Neural progenitor cell (in vitro differentiated cells): ENCODE measurements around the gene TMPRSS4. TPM values are rescaled to one million over a fixed set of nuclear protein-coding genes. Genes with fewer than 3 reads are reported as not detected.
A peak's percentile ranks its signal among the peaks of the same experiment; 100 is the strongest.

ENCODE experiments used
- DNase-seq: peaks from one replicate; pipeline ENCODE4 v3.0.0-alpha.2; 2016; ENCODE audit warnings: low spot score
- H2AFZ ChIP-seq: fragments of 200-600 bp; sonication (generic); replicated peaks from 2 replicates; pipeline ENCODE4 v1.6.1; 2016; ENCODE audit warnings: antibody characterized with exemption
- H3F3A ChIP-seq: fragments of 200-600 bp; sonication (generic); 2 replicates; pipeline ENCODE4 v1.6.1; 2016; ENCODE audit warnings: antibody characterized with exemption, low read depth
- H3K27ac ChIP-seq: fragments of 200-600 bp; sonication (generic); 2 replicates; pipeline ENCODE4 v1.5.1; 2016; ENCODE audit warnings: mild to moderate bottlenecking
- H3K27me3 ChIP-seq: fragments of 200-600 bp; sonication (generic); 2 replicates; pipeline ENCODE4 v1.6.1; 2016; ENCODE audit warnings: mild to moderate bottlenecking, moderate library complexity
- H3K36me3 ChIP-seq: fragments of 200-600 bp; sonication (generic); 2 replicates; pipeline ENCODE4 v1.5.1; 2016
- H3K4me1 ChIP-seq: fragments of 200-600 bp; sonication (generic); 2 replicates; pipeline ENCODE4 v1.6.1; 2016; ENCODE audit warnings: mixed run types
- H3K4me2 ChIP-seq: fragments of 200-600 bp; sonication (generic); 2 replicates; pipeline ENCODE4 v1.6.1; 2016
- H3K4me3 ChIP-seq: fragments of 200-600 bp; sonication (generic); 2 replicates; pipeline ENCODE4 v1.5.1; 2016
- H3K79me2 ChIP-seq: fragments of 200-600 bp; sonication (generic); 2 replicates; pipeline ENCODE4 v1.6.1; 2016; ENCODE audit warnings: low read depth
- H3K9ac ChIP-seq: fragments of 200-600 bp; sonication (generic); 2 replicates; pipeline ENCODE4 v1.6.1; 2016
- H3K9me3 ChIP-seq: fragments of 200-600 bp; sonication (generic); 2 replicates; pipeline ENCODE4 v1.5.1; 2016; ENCODE audit warnings: low read depth
- H4K20me1 ChIP-seq: fragments of 200-600 bp; sonication (generic); 2 replicates; pipeline ENCODE4 v1.6.1; 2016; ENCODE audit warnings: low read depth
- H3K27ac Mint-ChIP-seq: 3 replicates; pipeline ENCODE4 v1.8.0; 2021; ENCODE audit warnings: mixed read lengths
- H3K27me3 Mint-ChIP-seq: 2 replicates; pipeline ENCODE4 v1.8.0; 2022; ENCODE audit warnings: low read depth, mild to moderate bottlenecking, inconsistent platforms, moderate library complexity, mixed read lengths; ENCODE audit not compliant: insufficient read depth
- H3K36me3 Mint-ChIP-seq: 3 replicates; pipeline ENCODE4 v1.8.0; 2021; ENCODE audit warnings: mixed read lengths
- H3K4me1 Mint-ChIP-seq: 3 replicates; pipeline ENCODE4 v1.8.0; 2021; ENCODE audit warnings: mixed read lengths
- H3K4me3 Mint-ChIP-seq: 3 replicates; pipeline ENCODE4 v1.8.0; 2021; ENCODE audit warnings: mild to moderate bottlenecking, moderate library complexity, mixed read lengths
- H3K9me3 Mint-ChIP-seq: 3 replicates; pipeline ENCODE4 v1.8.0; 2020; ENCODE audit warnings: mixed read lengths
- EZH2 ChIP-seq: fragments of 200-600 bp; sonication (generic); IDR thresholded peaks from 2 replicates; pipeline ENCODE4 v1.6.1; 2017; ENCODE audit warnings: antibody characterized with exemption, mild to moderate bottlenecking, moderate library complexity
- EZH2phosphoT487 ChIP-seq: fragments of 200-600 bp; sonication (generic); IDR thresholded peaks from 2 replicates; pipeline ENCODE4 v1.6.1; 2017; ENCODE audit warnings: antibody characterized with exemption
- total RNA-seq: library from RNA; depleted of rRNA; stranded (reverse); fragments of >200 nt; gene quantifications from 2 replicates; pipeline ENCODE4 v1.2.3, GENCODE V29; 2015; ENCODE audit warnings: low replicate concordance
- TF ChIP-seq, protein P1 (sequence below): fragments of 200-600 bp; sonication (generic); IDR thresholded peaks from 2 replicates; pipeline ENCODE4 v1.5.1; 2017; ENCODE audit warnings: antibody characterized with exemption, mild to moderate bottlenecking

The TMPRSS4 gene
- total RNA-seq, 1 donor from 2014 or later: not detected

DNA sequence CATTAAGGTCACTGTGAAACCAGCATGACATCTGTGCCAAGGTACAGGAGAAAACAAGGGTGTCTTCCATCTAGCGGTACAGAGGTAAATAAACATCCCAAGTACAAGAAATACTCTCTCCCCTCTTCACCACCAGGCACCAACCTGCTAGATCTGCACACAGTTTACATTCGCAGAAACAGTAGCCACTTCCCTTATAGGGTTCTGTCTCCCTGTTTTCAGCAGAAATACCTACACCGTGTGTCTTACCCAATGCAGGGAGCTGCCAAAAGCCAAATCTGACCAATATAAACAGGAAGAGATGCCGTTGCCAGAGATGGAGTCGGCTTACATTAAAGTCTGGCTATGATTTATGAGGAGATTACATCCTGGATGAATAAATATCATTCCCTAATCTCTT, 74.6 kb downstream of the TMPRSS4 start:
- Histone ChIP-seq H3K4me2 (peak overlapping the region; percentile 99), H3K9me3 (no peaks in the 10 kb centered on the region), H3K79me2 (no peaks in the 10 kb centered on the region), H3K4me1 (peaks cover 31% of the 10 kb centered on the region), H3K4me3 (no peak overlapping the region), H4K20me1 (no peaks in the 10 kb centered on the region), H2AFZ (no peak overlapping the region), H3K36me3 (no peaks in the 10 kb centered on the region), H3F3A (peaks cover 27% of the 10 kb centered on the region), H3K9ac (no peak overlapping the region), H3K27ac (no peak overlapping the region), H3K27me3 (peaks cover 100% of the 10 kb centered on the region)
- peak overlapping the region; percentile 36 for H3K4me3 Mint-ChIP-seq
- TF ChIP-seq EZH2phosphoT487 (no peak), EZH2 (no peak)
- TF ChIP-seq, protein P1, sequence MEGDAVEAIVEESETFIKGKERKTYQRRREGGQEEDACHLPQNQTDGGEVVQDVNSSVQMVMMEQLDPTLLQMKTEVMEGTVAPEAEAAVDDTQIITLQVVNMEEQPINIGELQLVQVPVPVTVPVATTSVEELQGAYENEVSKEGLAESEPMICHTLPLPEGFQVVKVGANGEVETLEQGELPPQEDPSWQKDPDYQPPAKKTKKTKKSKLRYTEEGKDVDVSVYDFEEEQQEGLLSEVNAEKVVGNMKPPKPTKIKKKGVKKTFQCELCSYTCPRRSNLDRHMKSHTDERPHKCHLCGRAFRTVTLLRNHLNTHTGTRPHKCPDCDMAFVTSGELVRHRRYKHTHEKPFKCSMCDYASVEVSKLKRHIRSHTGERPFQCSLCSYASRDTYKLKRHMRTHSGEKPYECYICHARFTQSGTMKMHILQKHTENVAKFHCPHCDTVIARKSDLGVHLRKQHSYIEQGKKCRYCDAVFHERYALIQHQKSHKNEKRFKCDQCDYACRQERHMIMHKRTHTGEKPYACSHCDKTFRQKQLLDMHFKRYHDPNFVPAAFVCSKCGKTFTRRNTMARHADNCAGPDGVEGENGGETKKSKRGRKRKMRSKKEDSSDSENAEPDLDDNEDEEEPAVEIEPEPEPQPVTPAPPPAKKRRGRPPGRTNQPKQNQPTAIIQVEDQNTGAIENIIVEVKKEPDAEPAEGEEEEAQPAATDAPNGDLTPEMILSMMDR: no peak
- DNase-seq: no peak
- H3K27ac Mint-ChIP-seq: no peak overlapping the region
- H3K36me3 Mint-ChIP-seq: no peaks in the 10 kb centered on the region
- peaks cover 2% of the 10 kb centered on the region for H3K9me3 Mint-ChIP-seq
- peaks cover 21% of the 10 kb centered on the region for H3K4me1 Mint-ChIP-seq
- H3K27me3 Mint-ChIP-seq: peaks cover 83% of the 10 kb centered on the region

DNA sequence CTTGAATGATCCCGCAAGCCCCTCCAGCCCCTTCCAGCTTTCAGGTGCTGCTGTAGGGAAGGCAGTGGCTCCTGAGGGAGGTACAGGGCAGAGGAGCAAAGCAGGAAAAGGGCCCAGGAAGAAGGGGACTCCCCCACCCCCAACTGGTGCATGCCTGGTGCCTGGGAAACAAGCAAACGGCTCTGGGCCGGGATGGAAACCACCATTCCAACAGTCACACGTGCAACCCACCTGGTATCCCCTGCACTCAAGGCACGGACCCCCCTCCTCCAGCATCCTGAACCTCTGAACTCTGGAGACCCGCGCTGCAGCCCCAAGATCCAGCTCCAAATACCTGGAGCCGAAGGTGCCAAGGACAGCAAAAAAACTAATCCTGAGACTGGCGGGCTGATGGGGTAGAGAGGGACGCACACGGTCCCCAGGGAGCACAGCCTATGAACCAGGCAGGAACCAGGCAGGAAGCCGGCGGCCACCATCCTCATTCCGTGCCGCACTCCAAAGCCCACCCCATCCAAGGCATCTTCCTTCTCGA, 75.2 kb downstream of the TMPRSS4 start:
- H3K4me3 Mint-ChIP-seq: peak overlapping the region; percentile 82
- Histone ChIP-seq H3K79me2 (no peaks in the 10 kb centered on the region), H3F3A (peaks cover 27% of the 10 kb centered on the region), H3K4me1 (peaks cover 37% of the 10 kb centered on the region), H4K20me1 (no peaks in the 10 kb centered on the region), H3K4me3 (peak overlapping the region; percentile 83), H3K9ac (no peak overlapping the region), H3K9me3 (no peaks in the 10 kb centered on the region), H3K27ac (no peak overlapping the region), H3K36me3 (no peaks in the 10 kb centered on the region), H2AFZ (peak overlapping the region; percentile 98), H3K27me3 (peaks cover 100% of the 10 kb centered on the region), H3K4me2 (peak overlapping the region; percentile 99)
- H3K9me3 Mint-ChIP-seq: peaks cover 2% of the 10 kb centered on the region
- peaks cover 84% of the 10 kb centered on the region for H3K27me3 Mint-ChIP-seq
- TF ChIP-seq EZH2phosphoT487: no peak
- no peak for TF ChIP-seq EZH2
- TF ChIP-seq, protein P1: no peak
- DNase-seq: no peak
- H3K27ac Mint-ChIP-seq: no peak overlapping the region
- peaks cover 26% of the 10 kb centered on the region for H3K4me1 Mint-ChIP-seq
- H3K36me3 Mint-ChIP-seq: no peaks in the 10 kb centered on the region

DNA sequence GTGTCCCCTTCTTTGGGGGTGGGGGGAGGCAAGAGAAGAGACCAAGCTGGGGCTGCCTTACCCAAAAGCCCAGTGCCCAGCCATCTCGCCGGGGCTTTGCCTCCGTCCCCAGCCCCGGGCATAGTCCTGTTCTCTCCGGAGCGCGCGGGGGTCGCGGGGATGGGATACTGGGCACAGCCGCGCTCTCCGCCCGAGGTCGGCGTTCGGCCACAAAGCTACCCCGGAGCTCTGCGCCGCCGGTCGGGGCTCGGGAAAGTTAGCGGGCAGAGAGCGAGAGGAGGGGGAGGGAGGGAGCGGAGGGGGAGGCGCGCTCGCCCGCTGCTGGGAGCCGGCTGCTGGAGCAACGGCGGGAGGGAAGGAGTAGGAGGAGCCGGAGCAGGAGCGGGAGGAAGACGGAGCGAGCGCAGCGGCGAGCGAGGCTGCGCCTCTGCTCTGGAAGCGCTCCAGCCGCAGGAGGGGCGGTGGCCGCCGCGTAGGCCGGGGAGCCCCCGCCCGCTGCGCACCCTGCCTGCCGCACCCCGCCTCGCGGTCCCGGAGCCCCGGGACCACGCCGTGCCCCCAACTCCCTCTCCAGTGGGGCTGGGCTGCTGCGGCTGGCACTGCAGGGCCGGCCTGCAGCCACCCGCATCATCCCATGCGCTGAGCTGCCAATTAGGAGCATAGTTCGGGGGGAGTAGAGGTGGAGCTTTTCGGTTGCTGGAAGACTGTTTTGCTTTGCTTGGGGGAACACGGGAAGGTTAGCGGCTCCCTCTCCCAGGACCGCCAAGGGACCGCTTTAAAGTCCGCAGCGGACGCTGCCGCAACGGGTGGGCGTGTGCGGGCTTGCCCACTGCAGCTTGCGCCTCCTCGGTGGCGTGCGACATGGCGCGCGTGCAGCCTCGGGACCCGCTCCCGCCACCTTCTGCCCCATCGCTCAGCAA, 75.9 kb downstream of the TMPRSS4 start, which contains the start of gene SCN4B:
Gene SCN4B (minus strand): TSS at position 272 of the 920 bp plus-strand sequence. CDS start 150 bp downstream, at position 122.
- Histone ChIP-seq H2AFZ (peak within 1 kb of the TSS; percentile 98), H3K4me2 (peak within 1 kb of the TSS; percentile 99), H3F3A (peaks cover 29% of the 10 kb centered on the region), H4K20me1 (no peaks in the 10 kb centered on the region), H3K27ac (no peak within 1 kb of the TSS), H3K9ac (no peak within 1 kb of the TSS), H3K79me2 (no peaks in the 10 kb centered on the region), H3K36me3 (no peaks in the 10 kb centered on the region), H3K9me3 (no peaks in the 10 kb centered on the region), H3K4me1 (peaks cover 44% of the 10 kb centered on the region), H3K27me3 (peaks cover 100% of the 10 kb centered on the region), H3K4me3 (peak within 1 kb of the TSS; percentile 83)
- H3K9me3 Mint-ChIP-seq: peaks cover 2% of the 10 kb centered on the region
- peak; percentile 93 for DNase-seq
- H3K36me3 Mint-ChIP-seq: no peaks in the 10 kb centered on the region
- H3K4me1 Mint-ChIP-seq: peaks cover 24% of the 10 kb centered on the region
- peak within 1 kb of the TSS; percentile 83 for H3K4me3 Mint-ChIP-seq
- TF ChIP-seq, protein P1: no peak
- TF ChIP-seq EZH2phosphoT487 (peak; percentile 66), EZH2 (peak; percentile 74)
- no peak within 1 kb of the TSS for H3K27ac Mint-ChIP-seq
- H3K27me3 Mint-ChIP-seq: peaks cover 86% of the 10 kb centered on the region
